Diencephalon (tissue), 1 donor: Measurements from ENCODE around the gene LRWD1. TPM values are rescaled to one million over a fixed set of nuclear protein-coding genes. Genes with fewer than 3 reads are reported as not detected.

ENCODE experiments used
- total RNA-seq: library from RNA; depleted of rRNA; stranded (reverse); fragments of >200 nt; gene quantifications from one replicate; pipeline ENCODE4 v1.2.3, GENCODE V29; 2014

Gene LRWD1
- total RNA-seq, result 44.5 TPM

GRCh38 chr7:102464577-102465280 is at the start of gene LRWD1, which contains the start of gene ALKBH4:
Gene LRWD1 (plus strand): TSS chr7:102464984. CDS start chr7:102465081, 97 bp downstream.
Gene ALKBH4 (minus strand): TSS chr7:102464863. CDS start chr7:102464836, 27 bp downstream.

GRCh38 chr7:102433219-102434038 is 31.4 kb upstream of the LRWD1 start, which contains the start of gene ORAI2:
Gene ORAI2 (plus strand): TSS chr7:102433575. CDS start chr7:102438957, 5,382 bp downstream.

GRCh38 chr7:102478314-102479208 is 13.8 kb downstream of the LRWD1 start, which contains the start of gene POLR2J:
Gene POLR2J (minus strand): TSS chr7:102478922. CDS start chr7:102478860, 62 bp downstream.

GRCh38 chr7:102517550-102518147 is 52.9 kb downstream of the LRWD1 start, which contains the start of gene RASA4B:
Gene RASA4B (minus strand): TSS chr7:102517777. CDS start chr7:102517710, 67 bp downstream.

Other genes with a start within 250 kb of the LRWD1 start
- gene SH2B2, start 178.1 kb upstream of the LRWD1 start, total RNA-seq, result 10.8 TPM
- not detected for gene SPDYE6, start 108.5 kb upstream of the LRWD1 start, total RNA-seq
- gene PRKRIP1, start 68.6 kb upstream of the LRWD1 start, total RNA-seq, result 21.2 TPM
- gene ORAI2, start 31.4 kb upstream of the LRWD1 start, total RNA-seq, result 45.4 TPM
- gene ALKBH4, start 121 bp upstream of the LRWD1 start, total RNA-seq, result 13.6 TPM
- gene POLR2J, start 13.9 kb downstream of the LRWD1 start, total RNA-seq, result 13.1 TPM
- gene RASA4B, start 52.8 kb downstream of the LRWD1 start, total RNA-seq, result 17.1 TPM
- gene UPK3BL2, start 78.7 kb downstream of the LRWD1 start, total RNA-seq, result 2.8 TPM
- 0.23 TPM for gene SPDYE2, start 86.2 kb downstream of the LRWD1 start, total RNA-seq
- 34.4 TPM for gene POLR2J3, start 107.6 kb downstream of the LRWD1 start, total RNA-seq
- gene RASA4, start 151.8 kb downstream of the LRWD1 start, total RNA-seq, result 56.5 TPM
- gene UPK3BL1, start 177.8 kb downstream of the LRWD1 start, total RNA-seq, result 28.8 TPM
- not detected for gene SPDYE2B, start 185.3 kb downstream of the LRWD1 start, total RNA-seq
- 5.3 TPM for gene POLR2J2, start 206.7 kb downstream of the LRWD1 start, total RNA-seq